Measurements from ENCODE around the gene APC2.

DNA sequence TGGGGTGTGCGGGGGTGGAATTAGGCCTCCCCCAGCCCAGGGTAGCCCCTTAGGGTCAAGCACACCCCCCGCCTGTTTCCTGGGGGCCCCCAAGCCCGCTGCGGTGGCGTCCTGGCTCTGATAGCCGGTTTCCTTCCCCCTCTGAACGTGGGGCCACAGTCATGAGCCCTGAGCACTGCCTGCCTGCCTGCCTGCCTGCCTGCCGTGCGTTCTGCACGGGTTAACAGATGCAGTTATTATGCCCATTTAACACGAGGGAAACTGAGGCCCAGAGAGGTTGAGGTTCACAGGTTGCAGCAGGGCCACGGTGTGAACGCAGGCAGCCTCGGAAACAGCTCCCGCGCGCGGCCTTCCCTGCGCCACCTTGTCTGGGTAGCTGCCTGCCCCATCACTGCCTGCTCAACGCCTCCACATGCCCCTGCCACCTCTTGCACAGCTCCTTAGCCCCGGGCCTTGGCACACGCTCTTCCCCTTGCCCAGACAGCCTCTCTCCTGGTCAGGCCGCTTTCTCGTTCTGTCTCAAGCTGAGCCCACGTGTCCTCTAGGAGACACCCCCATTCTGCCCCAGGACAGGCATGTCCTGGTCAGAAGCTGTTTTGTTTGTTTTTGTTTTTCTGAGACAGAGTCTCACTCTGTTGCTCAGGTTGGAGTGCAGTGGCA lies 47.4 kb upstream of the APC2 start:
- TF ChIP-seq CTCF (IDR thresholded peaks at IDR 0.05) (no peak), POLR2A (IDR thresholded peaks at IDR 0.05) (no peak)
